Measurements from ENCODE around the gene PPP1R3D.
"Not testable (repeated sequence)": the region's sequence is repeated elsewhere in the genome, so short reads cannot be mapped to it uniquely, and the experiment has no call there.

The PPP1R3D gene

GRCh38 chr20:59940129-59940955 is at the start of gene PPP1R3D, which contains the start of gene FAM217B:
PPP1R3D (minus strand) TSS chr20:59940305; CDS start chr20:59939931, 374 bp downstream.
FAM217B (plus strand) TSS chr20:59940389; CDS start chr20:59943944, 3,555 bp downstream.
- peak; percentile 89 for DNase-seq

- no peak for DNase-seq
Measured at GRCh38 chr20:59988141-59988540, 48.0 kb upstream of the PPP1R3D start.

- DNase-seq: no peak
Measured at GRCh38 chr20:59987135-59987534, 47.0 kb upstream of the PPP1R3D start.

- DNase-seq: no peak
Measured at GRCh38 chr20:59985864-59986263, 45.8 kb upstream of the PPP1R3D start.

- no peak for DNase-seq
Measured at GRCh38 chr20:59985164-59985563, 45.1 kb upstream of the PPP1R3D start.

- no peak for DNase-seq
Measured at GRCh38 chr20:59984541-59984940, 44.4 kb upstream of the PPP1R3D start.

- no peak for DNase-seq
Measured at GRCh38 chr20:59983076-59983475, 43.0 kb upstream of the PPP1R3D start.

- no peak for DNase-seq
Measured at GRCh38 chr20:59977086-59977485, 37.0 kb upstream of the PPP1R3D start.

- no peak for DNase-seq
Measured at GRCh38 chr20:59976156-59976782, 36.2 kb upstream of the PPP1R3D start.

GRCh38 chr20:59972037-59972801 is 32.1 kb upstream of the PPP1R3D start:
- DNase-seq: no peak

GRCh38 chr20:59971428-59971827 is 31.3 kb upstream of the PPP1R3D start:
- no peak for DNase-seq

GRCh38 chr20:59966428-59966827 is 26.3 kb upstream of the PPP1R3D start:
- no peak for DNase-seq

GRCh38 chr20:59962155-59962554 is 22.1 kb upstream of the PPP1R3D start:
- no peak for DNase-seq

GRCh38 chr20:59961423-59961822 is 21.3 kb upstream of the PPP1R3D start:
- no peak for DNase-seq

- no peak for DNase-seq
Measured at GRCh38 chr20:59958626-59959025, 18.5 kb upstream of the PPP1R3D start.

GRCh38 chr20:59958123-59958522 is 18.0 kb upstream of the PPP1R3D start, which contains the start of gene CDH26:
CDH26 (plus strand) TSS chr20:59958423; CDS start chr20:59958727, 304 bp downstream.
- DNase-seq: no peak

GRCh38 chr20:59957568-59957967 is 17.5 kb upstream of the PPP1R3D start:
- DNase-seq: not testable (repeated sequence)

- DNase-seq: no peak
Measured at GRCh38 chr20:59955131-59955796, 15.2 kb upstream of the PPP1R3D start.

GRCh38 chr20:59954718-59955117 is 14.6 kb upstream of the PPP1R3D start:
- no peak for DNase-seq

- no peak for DNase-seq
Measured at GRCh38 chr20:59949911-59950310, 9.8 kb upstream of the PPP1R3D start.

- no peak for DNase-seq
Measured at GRCh38 chr20:59948828-59949720, 9.0 kb upstream of the PPP1R3D start.

- no peak for DNase-seq
Measured at GRCh38 chr20:59948212-59948611, 8.1 kb upstream of the PPP1R3D start.

All from stimulated activated CD4-positive, alpha-beta T cell treated with anti-CD3 and anti-CD28 coated beads, Interleukin-4, amount 100 ng/mL, for 1 hour (primary cell).